MG63 (cell line): ENCODE measurements around the gene CSMD2. TPM values are rescaled to one million over a fixed set of nuclear protein-coding genes. Genes with fewer than 3 reads are reported as not detected.

Experiments used
- DNase-seq: peaks from one replicate; pipeline ENCODE4 v3.0.0-alpha.2; 2020
- H3K27me3 ChIP-seq: fragments of 250-450 bp; sonication (Bioruptor Pico); 2 replicates; pipeline ENCODE4 v1.5.1; 2020; ENCODE audit warnings: mild to moderate bottlenecking, moderate library complexity
- H3K36me3 ChIP-seq: fragments of 250-450 bp; sonication (Bioruptor Pico); 2 replicates; pipeline ENCODE4 v1.5.1; 2020; ENCODE audit warnings: mild to moderate bottlenecking, moderate library complexity
- H3K4me3 ChIP-seq: fragments of 250-450 bp; sonication (Bioruptor Pico); 2 replicates; pipeline ENCODE4 v1.5.1; 2020; ENCODE audit warnings: mild to moderate bottlenecking, moderate library complexity
- H3K9me3 ChIP-seq: fragments of 250-450 bp; sonication (Bioruptor Pico); 2 replicates; pipeline ENCODE4 v1.5.1; 2020; ENCODE audit warnings: mild to moderate bottlenecking, moderate library complexity
- total RNA-seq: library from RNA; depleted of rRNA; stranded (reverse); fragments of >200 nt; shearing (Covaris generic); gene quantifications from 2 replicates; pipeline ENCODE4 v1.2.3, GENCODE V29; 2014; ENCODE audit warnings: low replicate concordance

Gene CSMD2
- total RNA-seq, 1 experiment from 2014 or later, result not detected

DNA sequence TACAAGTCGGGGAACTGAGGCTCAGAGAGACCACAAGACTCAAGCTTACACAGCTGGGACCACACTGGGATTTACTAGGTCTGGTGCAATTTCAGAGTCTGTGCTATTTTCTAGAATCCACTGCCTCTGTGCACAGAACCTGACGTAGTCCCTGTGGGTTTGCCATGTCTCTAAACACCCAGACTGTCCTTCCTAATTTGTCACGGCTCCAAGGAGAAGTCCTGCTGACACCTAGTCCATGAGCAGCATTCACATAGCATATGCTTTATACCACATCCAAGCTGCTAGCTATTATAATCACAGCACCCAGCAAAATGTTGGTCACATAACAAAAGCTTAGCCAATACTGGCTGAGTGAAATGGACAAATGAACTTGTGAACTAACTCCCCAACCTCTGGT is 380.2 kb downstream of the CSMD2 start:
- H3K36me3 ChIP-seq, result no peaks in the 10 kb centered on the region
- H3K27me3 ChIP-seq, result no peaks in the 10 kb centered on the region; the same call in 1 of the 2 replicates
- no peak overlapping the region for H3K4me3 ChIP-seq
- H3K9me3 ChIP-seq, result no peaks in the 10 kb centered on the region
- no peak for DNase-seq

DNA sequence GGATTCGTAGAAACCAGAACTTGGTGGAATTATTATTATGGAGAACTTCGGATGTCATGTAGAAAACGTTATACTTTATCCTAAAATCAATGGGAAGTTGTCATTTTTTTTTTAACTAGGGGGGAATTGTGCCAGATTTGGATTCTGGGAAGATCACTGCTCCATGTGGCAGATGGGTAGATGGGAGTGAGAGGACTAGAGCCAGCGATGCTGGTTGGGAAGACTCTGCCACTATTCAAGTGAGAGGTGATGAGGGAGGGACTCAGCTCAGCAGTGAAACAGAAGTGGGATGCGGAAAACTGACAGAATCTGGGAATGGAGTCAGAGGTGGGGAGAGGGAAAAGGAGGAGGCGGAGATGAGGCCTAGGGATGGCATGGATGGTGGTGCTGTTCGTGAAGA is 382.3 kb downstream of the CSMD2 start:
- H3K9me3 ChIP-seq, result no peaks in the 10 kb centered on the region
- H3K36me3 ChIP-seq, result no peaks in the 10 kb centered on the region
- no peak for DNase-seq
- no peak overlapping the region for H3K4me3 ChIP-seq
- H3K27me3 ChIP-seq, result no peaks in the 10 kb centered on the region; the same call in 1 of the 2 replicates

DNA sequence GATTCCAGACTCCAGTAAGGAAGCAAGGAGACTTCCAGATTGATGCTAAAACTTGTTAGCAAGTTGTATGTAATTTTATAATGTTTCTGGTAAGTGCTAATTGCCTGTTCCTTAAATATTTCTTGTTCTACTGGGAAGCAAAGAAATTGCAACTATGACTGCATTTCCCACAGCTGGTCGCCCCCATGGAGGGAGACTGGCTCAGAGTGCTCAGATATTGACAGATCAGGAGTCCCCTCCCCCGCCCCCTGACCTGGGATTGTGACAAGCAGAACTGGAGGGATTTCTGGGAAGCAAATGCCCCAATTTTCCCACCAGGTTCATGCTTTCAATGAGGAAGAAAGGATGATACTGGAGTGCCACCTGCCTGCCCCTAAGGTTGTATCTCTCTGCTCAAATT is 383.4 kb downstream of the CSMD2 start:
- Histone ChIP-seq H3K9me3 (no peaks in the 10 kb centered on the region), H3K36me3 (no peaks in the 10 kb centered on the region), H3K27me3 (no peaks in the 10 kb centered on the region; the same call in 1 of the 2 replicates), H3K4me3 (no peak overlapping the region)
- no peak for DNase-seq

DNA sequence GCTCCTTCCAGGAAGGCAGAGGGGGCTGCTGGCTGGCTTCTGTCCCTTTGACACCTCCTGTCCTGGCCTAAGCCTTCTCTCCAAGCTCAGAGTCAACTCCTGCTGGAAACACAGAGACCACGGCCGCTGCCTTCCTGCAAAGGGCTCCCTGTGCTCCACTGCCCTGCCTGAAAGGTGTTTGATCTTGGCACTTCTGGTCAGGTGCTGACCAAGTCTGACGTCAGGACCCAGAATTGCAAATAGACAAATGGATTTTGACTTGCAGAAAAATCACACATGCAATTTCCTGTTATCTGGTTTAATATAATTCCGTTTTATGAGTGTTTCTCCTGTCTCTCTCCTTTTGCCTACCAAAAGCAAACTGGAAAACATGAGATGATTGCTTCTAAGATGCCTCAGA is 387.7 kb downstream of the CSMD2 start:
- H3K9me3 ChIP-seq, result no peaks in the 10 kb centered on the region
- no peak overlapping the region for H3K4me3 ChIP-seq
- DNase-seq, result no peak
- no peaks in the 10 kb centered on the region; the same call in 1 of the 2 replicates for H3K27me3 ChIP-seq
- no peaks in the 10 kb centered on the region for H3K36me3 ChIP-seq

DNA sequence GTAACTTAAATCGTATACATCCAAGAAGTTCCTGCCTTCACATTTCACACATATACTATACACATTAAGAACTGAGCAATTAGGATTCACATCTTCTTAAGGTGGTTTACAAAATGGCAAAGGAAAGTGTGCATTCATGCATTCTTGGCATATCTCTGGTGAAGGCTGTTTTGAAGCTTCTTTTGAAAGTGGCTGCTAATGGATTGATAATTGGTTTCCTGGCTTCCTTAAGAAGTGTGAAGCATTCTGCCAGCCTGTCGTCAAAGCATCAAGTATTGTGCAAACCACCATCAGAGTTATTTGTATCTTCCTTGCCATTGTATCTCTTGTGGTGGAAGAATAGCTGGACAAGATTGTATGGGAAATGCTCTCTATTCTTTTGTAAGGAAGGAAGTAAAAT is 396.2 kb downstream of the CSMD2 start:
- no peak overlapping the region for H3K4me3 ChIP-seq
- no peaks in the 10 kb centered on the region for H3K27me3 ChIP-seq
- DNase-seq, result no peak
- no peaks in the 10 kb centered on the region for H3K36me3 ChIP-seq
- no peaks in the 10 kb centered on the region for H3K9me3 ChIP-seq

DNA sequence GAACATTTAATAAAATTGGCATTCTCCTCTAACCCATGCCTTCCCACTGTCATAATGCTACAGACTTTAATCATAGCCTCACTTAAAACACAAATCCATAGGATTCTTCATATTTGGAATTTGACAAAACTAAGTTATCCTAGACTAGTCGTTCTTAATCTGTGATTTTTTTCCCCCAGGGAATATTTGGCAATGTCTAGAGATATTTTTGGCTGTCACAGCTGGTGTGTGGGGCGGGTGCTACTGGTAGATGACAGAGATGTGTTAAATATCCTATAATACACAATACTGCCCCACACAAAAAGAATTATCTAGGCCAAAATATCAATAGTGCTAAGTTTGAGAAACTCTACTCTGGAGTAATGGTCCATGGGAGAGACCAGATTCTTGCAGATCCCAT is 396.9 kb downstream of the CSMD2 start:
- Histone ChIP-seq H3K27me3 (no peaks in the 10 kb centered on the region), H3K36me3 (no peaks in the 10 kb centered on the region), H3K4me3 (no peak overlapping the region), H3K9me3 (no peaks in the 10 kb centered on the region)
- no peak for DNase-seq

DNA sequence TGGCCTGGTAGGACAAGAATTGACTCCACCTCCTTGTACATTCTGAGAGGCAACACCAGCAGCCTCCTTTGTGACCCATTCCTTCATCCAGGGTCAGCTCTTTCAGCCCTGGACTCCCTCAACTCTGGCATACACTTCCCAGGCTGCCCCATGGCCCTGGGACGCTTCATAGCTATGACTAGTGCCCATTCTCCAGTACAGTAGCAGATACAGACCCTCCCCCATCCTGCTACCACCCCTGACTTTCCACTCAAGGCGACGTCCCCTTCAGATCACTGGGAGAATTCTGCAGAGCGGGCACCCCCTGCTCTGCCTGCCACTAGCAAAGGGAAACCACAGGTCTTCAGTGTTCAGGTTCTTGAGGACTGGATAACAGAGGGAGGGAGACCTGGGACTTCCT is 400.9 kb downstream of the CSMD2 start:
- Histone ChIP-seq H3K9me3 (peaks cover 3% of the 10 kb centered on the region; the same call in 1 of the 2 replicates), H3K4me3 (no peak overlapping the region), H3K27me3 (no peaks in the 10 kb centered on the region), H3K36me3 (no peaks in the 10 kb centered on the region)
- no peak for DNase-seq

DNA sequence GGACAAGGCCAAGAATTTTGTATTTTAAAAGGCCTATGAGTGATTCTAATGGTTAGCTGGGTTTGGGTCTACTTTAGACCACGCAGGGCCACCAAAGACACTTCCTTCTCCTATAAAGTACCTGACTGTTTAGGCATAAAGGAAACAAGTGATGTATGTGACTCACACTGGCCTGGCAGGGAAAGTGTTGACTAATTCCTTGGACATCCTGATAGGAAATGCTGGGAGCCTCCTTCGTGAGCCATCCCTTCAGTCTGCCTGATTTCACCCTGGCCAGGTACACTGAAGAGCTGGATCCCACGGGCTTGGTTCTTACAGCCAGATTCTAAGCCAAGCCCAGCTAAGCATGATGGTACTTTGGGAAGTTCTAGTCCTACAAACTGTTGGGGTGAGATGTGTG is 401.6 kb downstream of the CSMD2 start:
- H3K36me3 ChIP-seq, result no peaks in the 10 kb centered on the region
- no peak overlapping the region for H3K4me3 ChIP-seq
- H3K9me3 ChIP-seq, result peaks cover 3% of the 10 kb centered on the region; the same call in 1 of the 2 replicates
- no peaks in the 10 kb centered on the region for H3K27me3 ChIP-seq
- DNase-seq, result peak; percentile 72

DNA sequence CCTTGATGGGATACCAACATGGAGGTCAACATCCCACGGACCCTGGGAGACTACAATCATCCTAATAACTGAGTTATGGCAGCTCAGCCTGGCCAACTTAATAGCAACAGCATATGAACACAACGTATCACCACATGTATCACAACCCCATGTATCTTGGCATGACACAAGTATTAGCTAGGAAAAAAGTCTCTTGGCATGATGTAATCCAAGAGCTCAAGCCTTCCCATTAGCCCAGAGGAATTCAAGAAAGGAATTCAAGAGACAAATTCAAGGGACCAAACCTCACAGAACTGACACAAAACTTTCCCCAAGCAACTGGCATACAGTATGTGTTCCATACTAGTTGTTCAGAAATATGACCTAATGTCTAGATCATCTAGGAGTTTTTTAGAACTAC is 402.1 kb downstream of the CSMD2 start:
- Histone ChIP-seq H3K27me3 (no peaks in the 10 kb centered on the region), H3K9me3 (peaks cover 3% of the 10 kb centered on the region; the same call in 1 of the 2 replicates), H3K36me3 (no peaks in the 10 kb centered on the region), H3K4me3 (no peak overlapping the region)
- no peak for DNase-seq

DNA sequence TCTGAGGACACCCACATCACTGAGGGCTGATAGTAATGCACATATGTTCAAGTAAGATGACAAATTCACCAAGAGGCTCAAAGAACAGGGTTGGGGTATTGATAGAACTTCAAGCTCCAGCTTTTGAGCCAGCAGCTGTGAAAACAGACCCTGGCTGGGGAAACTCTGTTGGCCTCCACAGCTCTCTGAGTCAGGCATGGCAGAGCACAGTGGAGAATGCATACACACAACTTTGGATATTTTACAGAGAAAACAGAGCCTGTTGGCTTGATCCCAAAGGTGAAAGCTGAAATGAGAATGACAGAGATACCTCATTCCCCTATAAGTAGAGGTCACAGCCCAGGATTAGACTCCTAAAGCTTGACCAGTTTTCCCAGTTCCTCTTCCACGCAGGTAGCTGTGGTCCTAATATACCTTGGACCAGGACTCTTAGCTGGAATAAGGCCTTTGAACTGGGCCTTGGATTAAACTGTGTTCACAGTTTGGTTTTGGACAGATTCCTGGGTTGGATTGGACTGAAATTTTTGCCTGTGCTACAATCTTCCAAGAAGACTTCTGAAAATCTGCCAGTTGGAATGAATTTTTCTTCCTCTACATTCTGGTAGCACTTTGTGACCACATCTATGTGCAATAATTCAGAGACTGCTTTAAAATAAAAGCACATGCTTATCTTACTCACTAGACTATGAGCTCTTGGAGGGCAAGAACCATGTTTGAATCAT is 402.8 kb downstream of the CSMD2 start:
- DNase-seq, result peak; percentile 83
- Histone ChIP-seq H3K36me3 (no peaks in the 10 kb centered on the region), H3K27me3 (no peaks in the 10 kb centered on the region), H3K9me3 (peaks cover 3% of the 10 kb centered on the region; the same call in 1 of the 2 replicates), H3K4me3 (no peak overlapping the region)

DNA sequence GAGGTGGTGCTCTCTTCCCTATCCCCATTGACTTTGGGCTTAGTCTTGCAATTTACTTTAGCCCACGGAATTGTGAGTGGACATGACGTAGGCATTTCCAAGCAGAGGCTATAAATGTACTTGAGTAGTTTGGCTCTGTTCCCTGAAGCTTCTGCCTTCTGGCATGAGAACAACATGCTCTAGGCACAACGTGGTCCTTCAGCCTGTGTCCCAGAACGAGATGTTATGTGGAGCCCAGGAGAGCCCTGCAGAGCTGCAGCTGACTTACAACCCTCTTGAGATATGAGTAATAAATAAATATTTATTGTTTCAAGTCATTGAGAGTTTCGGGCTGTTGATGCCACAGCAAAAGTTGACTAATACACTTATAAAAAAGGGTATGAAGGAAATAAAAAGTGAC is 406.3 kb downstream of the CSMD2 start:
- Histone ChIP-seq H3K36me3 (no peaks in the 10 kb centered on the region), H3K9me3 (peaks cover 3% of the 10 kb centered on the region; the same call in 1 of the 2 replicates), H3K27me3 (no peaks in the 10 kb centered on the region), H3K4me3 (no peak overlapping the region)
- peak; percentile 75 for DNase-seq

DNA sequence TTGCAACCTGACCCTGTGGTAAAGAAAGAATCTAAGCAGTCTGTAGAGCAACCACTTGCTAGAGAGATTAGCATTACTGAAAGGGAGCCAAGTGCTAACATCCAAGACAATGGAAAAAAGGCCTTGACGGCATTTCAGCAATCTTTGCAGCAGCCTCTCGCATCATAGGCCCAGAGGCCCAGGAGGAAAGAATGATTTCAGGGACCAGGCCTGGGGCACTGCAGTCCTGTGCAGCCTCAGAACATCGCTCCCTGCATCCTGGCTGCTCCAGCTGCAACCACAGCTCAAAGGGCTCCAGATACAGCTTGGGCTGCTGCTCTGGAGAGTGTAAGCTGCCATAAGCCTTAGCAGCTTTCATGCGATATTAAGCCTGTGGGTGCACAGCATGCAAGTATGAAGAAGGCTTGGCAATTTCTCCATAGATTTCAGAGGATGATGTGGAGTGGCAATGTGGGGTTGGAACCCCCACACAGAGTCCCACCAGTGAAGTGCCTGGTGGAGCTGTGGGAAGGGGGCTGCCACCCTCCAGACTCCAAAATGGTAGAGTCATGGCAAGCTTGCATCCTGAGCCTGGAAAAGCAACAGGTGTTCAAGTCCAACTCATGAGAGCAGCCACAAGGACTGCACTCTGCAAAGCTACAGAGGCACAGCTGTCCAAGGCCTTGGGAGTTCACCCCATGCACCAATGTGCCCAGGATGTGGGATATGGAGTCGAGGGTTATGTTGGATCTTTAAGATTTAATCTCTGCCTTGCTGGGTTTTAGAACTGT is 411.8 kb downstream of the CSMD2 start:
- Histone ChIP-seq H3K9me3 (no peaks in the 10 kb centered on the region), H3K36me3 (no peaks in the 10 kb centered on the region), H3K4me3 (no peak overlapping the region), H3K27me3 (no peaks in the 10 kb centered on the region)
- DNase-seq, result no peak

DNA sequence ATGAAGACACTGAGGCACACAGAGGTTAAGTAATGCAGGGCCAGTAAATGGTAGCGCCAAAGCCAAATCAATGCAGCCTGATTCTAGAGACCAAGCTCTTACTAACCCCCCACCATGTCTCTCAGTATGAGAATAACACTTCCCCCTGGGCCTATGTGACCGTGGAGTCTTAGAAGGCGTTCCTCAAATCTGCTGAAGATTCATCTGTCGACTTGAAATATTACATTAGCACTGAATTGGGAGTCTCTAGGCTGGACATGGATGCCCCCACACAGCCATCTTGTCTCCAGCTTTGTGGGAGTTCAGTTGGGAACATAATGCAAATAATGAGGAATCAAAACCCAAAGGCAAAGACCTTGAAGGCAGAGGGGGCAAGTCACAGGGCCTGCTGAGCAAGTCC is 419.1 kb downstream of the CSMD2 start:
- no peaks in the 10 kb centered on the region for H3K9me3 ChIP-seq

DNA sequence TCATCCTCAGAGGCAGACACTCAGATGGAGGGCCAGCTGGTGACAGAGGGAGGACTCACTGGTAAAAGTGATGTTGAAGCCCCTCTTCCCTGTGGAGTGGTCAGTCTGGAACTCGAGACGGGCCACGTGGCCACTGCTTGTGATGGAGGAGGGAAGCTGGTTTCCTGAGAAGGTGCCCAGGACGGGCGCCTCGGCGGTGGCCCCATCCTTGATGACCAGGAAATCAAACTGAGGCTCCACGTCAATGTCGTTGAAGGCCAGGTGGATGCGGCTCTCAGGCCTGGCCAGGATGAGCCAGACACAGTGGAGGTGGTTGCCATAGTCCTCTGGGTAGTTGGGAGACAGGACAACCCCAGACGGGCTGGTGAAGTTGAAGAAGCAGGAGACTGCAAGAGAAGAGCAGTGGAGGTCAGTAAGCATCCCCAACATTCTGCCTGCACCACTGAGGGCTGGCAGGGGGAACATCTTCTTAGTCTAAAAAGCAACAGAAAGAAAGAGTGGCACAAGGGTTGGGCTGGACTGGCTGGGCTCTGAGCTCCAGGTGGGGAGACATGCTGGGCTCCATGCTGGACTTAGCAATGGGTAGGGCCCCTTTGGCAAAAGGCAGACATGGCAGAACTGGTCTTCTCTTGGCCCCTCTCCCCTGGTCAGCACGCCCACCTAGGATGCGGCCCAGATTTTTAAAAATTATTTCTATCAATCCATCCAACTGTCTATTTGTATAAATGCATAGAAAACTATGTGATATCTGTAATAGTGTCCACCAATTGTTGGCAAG is 421.6 kb downstream of the CSMD2 start:
- no peak for DNase-seq
- Histone ChIP-seq H3K36me3 (no peaks in the 10 kb centered on the region), H3K9me3 (no peaks in the 10 kb centered on the region), H3K27me3 (peaks cover 2% of the 10 kb centered on the region; the same call in 1 of the 2 replicates), H3K4me3 (no peak overlapping the region)

More for the DNA sequence above, 419.1 kb downstream of the CSMD2 start:
- H3K36me3 ChIP-seq, result no peaks in the 10 kb centered on the region
- peaks cover 2% of the 10 kb centered on the region; the same call in 1 of the 2 replicates for H3K27me3 ChIP-seq
- no peak overlapping the region for H3K4me3 ChIP-seq
- no peak for DNase-seq

DNA sequence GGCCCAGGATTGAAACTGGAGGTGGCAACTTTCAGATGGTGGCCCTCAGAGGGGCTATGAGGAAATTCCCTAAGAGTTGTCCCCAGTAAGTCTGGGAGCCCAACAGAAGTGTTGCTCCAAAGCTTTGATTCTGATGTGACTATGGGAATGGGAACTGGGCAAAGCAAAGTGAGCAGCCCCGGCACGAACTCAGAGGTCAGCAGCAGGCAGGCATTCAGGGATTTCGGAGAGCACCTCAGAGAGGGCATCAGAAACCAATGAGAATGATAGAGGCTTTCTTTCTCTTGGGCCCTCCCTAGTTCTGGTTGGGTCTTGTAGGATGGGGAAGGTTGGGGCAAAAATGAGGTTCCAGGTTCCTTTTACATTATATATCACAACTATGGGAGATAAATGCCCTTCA is 422.4 kb downstream of the CSMD2 start:
- no peaks in the 10 kb centered on the region for H3K36me3 ChIP-seq
- no peak overlapping the region for H3K4me3 ChIP-seq
- H3K9me3 ChIP-seq, result no peaks in the 10 kb centered on the region
- no peak for DNase-seq
- H3K27me3 ChIP-seq, result peaks cover 2% of the 10 kb centered on the region; the same call in 1 of the 2 replicates

DNA sequence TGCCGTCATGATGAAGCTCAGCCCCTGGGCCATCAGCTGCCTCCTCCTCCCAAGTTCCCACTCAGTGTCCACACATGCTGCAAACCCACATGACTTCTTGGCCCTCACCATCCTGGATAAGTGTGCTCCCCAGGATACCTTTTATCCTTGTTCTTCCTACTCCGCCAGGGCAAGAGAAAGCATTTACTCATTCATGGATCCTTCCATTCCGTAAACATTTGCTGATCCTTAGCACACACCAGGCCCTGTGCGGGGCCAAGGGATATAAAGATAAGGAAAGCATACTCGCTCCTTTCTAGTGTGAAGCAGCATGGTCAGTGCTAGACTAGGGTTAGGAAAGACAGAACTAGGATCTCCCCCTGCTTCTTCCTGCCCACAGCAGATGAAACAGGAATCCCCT is 423.3 kb downstream of the CSMD2 start:
- H3K4me3 ChIP-seq, result no peak overlapping the region
- no peaks in the 10 kb centered on the region for H3K9me3 ChIP-seq
- H3K36me3 ChIP-seq, result no peaks in the 10 kb centered on the region

More for the DNA sequence above, 423.3 kb downstream of the CSMD2 start:
- H3K27me3 ChIP-seq, result no peaks in the 10 kb centered on the region
- DNase-seq, result no peak
